H1 (cell line): ENCODE data around the gene RNF123. TPM values are rescaled to one million over a fixed set of nuclear protein-coding genes. Genes with fewer than 3 reads are reported as not detected.
A peak's percentile ranks its signal among the peaks of the same experiment; 100 is the strongest.

ENCODE experiments used
- CTCF ChIA-PET: fragments of 300-600 bp; sonication (Branson Sonifier 250); formaldehyde crosslinking; loops from one replicate; lab custom pipeline; 2021; ENCODE audit not compliant: partially characterized antibody; lab: Charles Lee
- POLR2A ChIA-PET: fragments of 300-600 bp; sonication (Branson Sonifier 250); formaldehyde crosslinking; loops from one replicate; lab custom pipeline; 2021; ENCODE audit warnings: inconsistent platforms; ENCODE audit not compliant: partially characterized antibody; lab: Charles Lee
- DNase-seq, 2 experiments: peaks; one replicate each; pipeline versions ENCODE4 v3.0.0 to v3.0.0-alpha.2; 2010 to 2022; ENCODE audit warnings: low spot score in 2 of 2, low read depth in 1 of 2, mixed read lengths in 1 of 2
- FAIRE-seq: peaks from 2 replicates; lab custom pipeline; 2011; peaks lifted over from hg19 to GRCh38; lab: Jason Lieb, UNC
- H2AFZ ChIP-seq: 2 replicates; pipeline ENCODE4 v1.8.1; 2012; ENCODE audit warnings: low read length, inconsistent platforms
- H2AK5ac ChIP-seq: 2 replicates; pipeline ENCODE4 v1.6.1; 2013; ENCODE audit warnings: low read depth, low read length
- H2BK120ac ChIP-seq: replicated peaks from 2 replicates; pipeline ENCODE3; 2013; ENCODE audit warnings: low read depth, low read length, inconsistent platforms
- H2BK12ac ChIP-seq: 2 replicates; pipeline ENCODE4 v1.6.1; 2013; ENCODE audit warnings: low read depth, low read length
- H2BK15ac ChIP-seq: 2 replicates; pipeline ENCODE4 v1.6.1; 2013; ENCODE audit warnings: low read length
- H2BK20ac ChIP-seq: 2 replicates; pipeline ENCODE4 v1.6.1; 2013; ENCODE audit warnings: low read length
- H2BK5ac ChIP-seq: 2 replicates; pipeline ENCODE4 v1.6.1; 2013; ENCODE audit warnings: low read depth, low read length
- H3K14ac ChIP-seq: 2 replicates; pipeline ENCODE4 v1.6.1; 2013; ENCODE audit warnings: inconsistent platforms; ENCODE audit not compliant: insufficient read length
- H3K18ac ChIP-seq: 2 replicates; pipeline ENCODE4 v1.6.1; 2013; ENCODE audit warnings: low read length; ENCODE audit errors: extremely low read depth
- H3K23ac ChIP-seq: 2 replicates; pipeline ENCODE4 v1.6.1; 2013; ENCODE audit warnings: inconsistent platforms; ENCODE audit not compliant: insufficient read length
- H3K23me2 ChIP-seq: 2 replicates; pipeline ENCODE4 v1.6.1; 2013; ENCODE audit warnings: low read depth, low read length
- H3K27ac ChIP-seq: 2 replicates; pipeline ENCODE4 v1.6.1; 2011; ENCODE audit warnings: low read depth, low read length, inconsistent platforms
- H3K27me3 ChIP-seq, 4 experiments: replicated peaks in 1 of 4; 1 replicate in 1 of 4; 2 replicates in 3 of 4; pipeline versions ENCODE4 v1.6.1 to v1.8.1; 2011 to 2013; ENCODE audit warnings: low read length in 3 of 4, mild to moderate bottlenecking in 3 of 4, inconsistent platforms in 2 of 4, mixed read lengths in 2 of 4, moderate library complexity in 1 of 4; ENCODE audit not compliant: control insufficient read depth in 3 of 4, insufficient read depth in 3 of 4; ENCODE audit errors: extremely low read depth in 1 of 4
- H3K36me3 ChIP-seq, 4 experiments: 2 replicates each; pipeline versions ENCODE4 v1.6.1 to v1.8.1; 2011 to 2013; ENCODE audit warnings: mild to moderate bottlenecking in 4 of 4, low read length in 3 of 4, moderate library complexity in 2 of 4, control low read depth in 1 of 4, inconsistent platforms in 1 of 4; ENCODE audit not compliant: insufficient read depth in 4 of 4, control insufficient read depth in 2 of 4
- H3K4ac ChIP-seq: replicated peaks from 2 replicates; pipeline ENCODE3; 2013; ENCODE audit warnings: low read length, low read depth, mixed read lengths, inconsistent platforms; ENCODE audit not compliant: insufficient read length
- H3K4me1 ChIP-seq, 4 experiments: replicated peaks in 1 of 4; 1 replicate in 1 of 4; 2 replicates in 3 of 4; pipeline versions ENCODE4 v1.6.1 to v1.8.1; 2011 to 2013; ENCODE audit warnings: low read length in 3 of 4, inconsistent platforms in 2 of 4, mixed read lengths in 1 of 4; ENCODE audit not compliant: insufficient read depth in 4 of 4, control insufficient read depth in 3 of 4
- H3K4me2 ChIP-seq, 2 experiments: 2 replicates each; pipeline versions ENCODE4 v1.6.1 to v1.8.1; 2011 to 2013; ENCODE audit warnings: low read depth in 2 of 2, low read length in 2 of 2, control low read depth in 1 of 2, inconsistent platforms in 1 of 2, mild to moderate bottlenecking in 1 of 2; ENCODE audit not compliant: insufficient read depth in 1 of 2
- H3K4me3 ChIP-seq, 4 experiments: fragments of 200-600, 300-600 bp in 1 of 4; sonication (generic), shearing (Covaris generic), sonication (Bioruptor Twin) in 1 of 4; 2 replicates each; pipeline versions ENCODE4 v1.5.1 to v1.8.1; 2011 to 2016; ENCODE audit warnings: low read length in 4 of 4, low read depth in 3 of 4, control low read depth in 2 of 4, inconsistent platforms in 2 of 4, mild to moderate bottlenecking in 2 of 4, mixed read lengths in 1 of 4, moderate library complexity in 1 of 4; ENCODE audit not compliant: insufficient read depth in 2 of 4; ENCODE audit errors: extremely low read depth in 1 of 4
- H3K56ac ChIP-seq: replicated peaks from 2 replicates; pipeline ENCODE3; 2013; ENCODE audit warnings: low read depth, mild to moderate bottlenecking, mixed read lengths, low read length, inconsistent platforms; ENCODE audit not compliant: insufficient read length
- H3K79me1 ChIP-seq: 2 replicates; pipeline ENCODE4 v1.6.1; 2013; ENCODE audit warnings: low read depth, low read length, control low read depth
- H3K79me2 ChIP-seq, 2 experiments: 2 replicates each; pipeline versions ENCODE4 v1.6.1 to v1.8.1; 2012 to 2013; ENCODE audit warnings: low read length in 2 of 2, mild to moderate bottlenecking in 2 of 2, inconsistent platforms in 1 of 2; ENCODE audit not compliant: insufficient read depth in 2 of 2, control insufficient read depth in 1 of 2
- H3K9ac ChIP-seq, 4 experiments: replicated peaks in 1 of 4; 1 replicate in 1 of 4; 2 replicates in 3 of 4; pipeline versions ENCODE4 v1.6.1 to v1.8.1; 2011 to 2013; ENCODE audit warnings: low read depth in 3 of 4, low read length in 3 of 4, control low read depth in 2 of 4, mild to moderate bottlenecking in 2 of 4, moderate library complexity in 2 of 4, inconsistent platforms in 1 of 4; ENCODE audit errors: extremely low read depth in 1 of 4
- H3K9me3 ChIP-seq, 2 experiments: 2 replicates each; pipeline versions ENCODE4 v1.6.1 to v1.8.1; 2012 to 2013; ENCODE audit warnings: mild to moderate bottlenecking in 2 of 2, moderate library complexity in 2 of 2, control low read depth in 1 of 2, inconsistent platforms in 1 of 2, low read depth in 1 of 2, low read length in 1 of 2, mixed read lengths in 1 of 2; ENCODE audit not compliant: insufficient read depth in 2 of 2
- H4K20me1 ChIP-seq, 2 experiments: replicated peaks in 1 of 2; 2 replicates each; pipeline versions ENCODE3 to v1.8.1; 2011 to 2013; ENCODE audit warnings: inconsistent platforms in 2 of 2, low read length in 2 of 2, mild to moderate bottlenecking in 1 of 2; ENCODE audit not compliant: insufficient read depth in 2 of 2, control insufficient read depth in 1 of 2
- H4K5ac ChIP-seq: 2 replicates; pipeline ENCODE4 v1.6.1; 2013; ENCODE audit warnings: low read length, low read depth, mixed read lengths, inconsistent platforms; ENCODE audit not compliant: insufficient read length
- H4K8ac ChIP-seq: 2 replicates; pipeline ENCODE4 v1.8.0; 2013; ENCODE audit warnings: mild to moderate bottlenecking, moderate library complexity, low read length, inconsistent platforms; ENCODE audit not compliant: insufficient read depth; ENCODE audit errors: extremely low read depth
- H4K91ac ChIP-seq: replicated peaks from 2 replicates; pipeline ENCODE3; 2013; ENCODE audit warnings: low read length, mixed read lengths, inconsistent platforms; ENCODE audit not compliant: insufficient read length
- ASH2L ChIP-seq: fragments of 200-600, 300-600 bp; sonication (generic); IDR thresholded peaks from one replicate; pipeline ENCODE4 v1.7.1; 2017; ENCODE audit warnings: low read length
- HDAC6 ChIP-seq: IDR thresholded peaks from one replicate; pipeline ENCODE4 v1.7.1; 2012; ENCODE audit warnings: low read depth, mild to moderate bottlenecking, inconsistent platforms, low read length, moderate library complexity
- RAD21 ChIP-seq, 2 experiments: IDR thresholded peaks in 1 of 2; conservative IDR thresholded peaks in 1 of 2; 2 replicates each; pipeline ENCODE4 v1.6.1; 2011; ENCODE audit warnings: low read depth in 2 of 2, low read length in 2 of 2, improper control_type of control experiment in 1 of 2, inconsistent platforms in 1 of 2, mild to moderate bottlenecking in 1 of 2, moderate library complexity in 1 of 2
- RBBP5 ChIP-seq: IDR thresholded peaks from 2 replicates; pipeline ENCODE4 v1.7.1; 2012; ENCODE audit warnings: low read depth, mild to moderate bottlenecking, inconsistent platforms, low read length, moderate library complexity, borderline replicate concordance
- SAP30 ChIP-seq: fragments of 300-600 bp; sonication (generic); IDR thresholded peaks from 2 replicates; pipeline ENCODE4 v1.7.1; 2012; ENCODE audit warnings: low read length, moderate library complexity, mild to moderate bottlenecking, inconsistent platforms; ENCODE audit not compliant: insufficient read depth, insufficient replicate concordance
- SP4 ChIP-seq: IDR thresholded peaks from 2 replicates; pipeline ENCODE4 v1.6.1; 2012; ENCODE audit warnings: low read length, inconsistent platforms
- WGBS, 2 experiments: shearing (Covaris generic) in 1 of 2; methylation state at CpG; one replicate each; pipeline versions ENCODE4 v1.1.6 to v1.1.7; 2013 to 2015; ENCODE audit warnings: low lambda C conversion rate in 2 of 2, mixed read lengths in 2 of 2, inconsistent platforms in 1 of 2, low coverage in 1 of 2, missing lambda C conversion rate in 1 of 2; ENCODE audit not compliant: insufficient replicate concordance in 2 of 2, insufficient coverage in 1 of 2, insufficient read length in 1 of 2; ENCODE audit errors: extremely low coverage in 1 of 2, missing lambda C conversion rate in 1 of 2; 5-methylcytosine and 5-hydroxymethylcytosine counted together
- polyA plus RNA-seq, 7 experiments: library from polyadenylated mRNA; depleted of rRNA in 3 of 7; stranded (reverse) in 5 of 7; unstranded in 2 of 7; fragments of >200 nt in 5 of 7; fragments of 200-250 nt in 2 of 7; gene quantifications; 1 replicate in 5 of 7; 2 replicates in 1 of 7; 4 replicates in 1 of 7; pipeline versions ENCODE4 v1.2.1 to v1.2.3, GENCODE V29; 2011 to 2013; ENCODE audit warnings: missing spikeins in 2 of 7, mixed read lengths in 2 of 7
- total RNA-seq: library from RNA; stranded (reverse); fragmentation: NEBNext Ultra II Directional; extraction: Animal tissue kit (Norgen Biotek cat#: 25700); gene quantifications from 2 replicates; pipeline ENCODE4 v1.2.1, GENCODE V29; 2021
- TF ChIP-seq, protein P1 (sequence below): IDR thresholded peaks from 2 replicates; pipeline ENCODE4 v1.6.1; 2012; ENCODE audit warnings: inconsistent platforms
- TF ChIP-seq, protein P2 (sequence below), 3 experiments: IDR thresholded peaks; 1 replicate in 2 of 3; 2 replicates in 1 of 3; pipeline versions ENCODE4 v1.5.1 to v1.6.1; 2011; ENCODE audit warnings: low read length in 3 of 3, mild to moderate bottlenecking in 3 of 3, inconsistent platforms in 2 of 3, low read depth in 1 of 3, moderate library complexity in 1 of 3; ENCODE audit not compliant: insufficient read depth in 1 of 3; ENCODE audit errors: control extremely low read depth in 1 of 3

RNF123 gene
- total and polyA plus RNA-seq, 2 of the 8 experiments (the other 6 are each of a cell fraction or from before 2014, with no cell fraction given) = 30.5 to 57.7 TPM

DNA sequence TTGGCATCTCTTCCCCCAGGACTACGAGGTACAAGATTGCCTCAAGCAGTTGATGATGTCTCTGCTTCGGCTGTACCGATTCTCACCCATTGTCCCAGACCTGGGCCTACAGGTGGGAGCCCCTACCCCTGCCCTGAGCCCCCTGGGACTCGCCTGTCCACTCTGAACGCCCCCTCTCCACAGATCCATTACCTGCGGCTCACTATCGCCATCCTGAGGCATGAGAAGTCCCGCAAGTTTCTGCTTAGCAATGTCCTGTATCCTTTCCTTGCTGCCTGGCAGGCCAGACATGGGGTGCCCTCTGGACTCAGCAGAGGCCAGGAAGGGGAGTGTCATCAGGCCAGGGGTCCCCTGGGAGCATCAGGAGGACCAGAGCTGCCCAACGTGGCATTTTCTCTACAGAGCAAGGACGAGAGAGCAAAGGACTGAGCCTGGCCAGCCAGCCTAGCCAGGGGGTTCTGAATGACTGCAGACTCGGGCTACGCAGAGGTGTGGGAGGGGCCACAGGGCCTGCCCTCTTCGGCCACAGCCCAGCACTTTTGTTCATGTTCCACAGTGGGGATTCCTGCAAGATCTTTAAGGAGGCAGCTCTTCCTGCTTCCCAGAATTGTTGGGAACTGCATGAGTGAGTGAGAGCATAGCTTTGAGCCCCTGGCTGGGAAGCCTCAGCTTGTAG lies 11.2 kb downstream of the RNF123 start:
- Histone ChIP-seq H2BK20ac (no peak overlapping the region), H3K4ac (no peak overlapping the region), H2BK120ac (no peak overlapping the region), H3K9me3 (no peaks in the 10 kb centered on the region), H2BK5ac (no peak overlapping the region; the same call in 1 of the 2 replicates), H2AFZ (no peak overlapping the region), H3K79me1 (no peaks in the 10 kb centered on the region), H3K9ac (peak overlapping the region in 1 of 4 experiments; percentile 2; a peak in 1 of 7 replicates), H3K18ac (no peak overlapping the region), H3K4me3 (no peak overlapping the region), H3K79me2 (no peaks in the 10 kb centered on the region), H3K27me3 (no peaks in the 10 kb centered on the region), H4K8ac (peak overlapping the region; percentile 5; the same call in 1 of the 2 replicates), H3K27ac (no peak overlapping the region), H3K56ac (no peak overlapping the region), H3K23ac (no peak overlapping the region), H2BK15ac (no peak overlapping the region), H4K20me1 (peaks cover 8 to 13% of the 10 kb centered on the region in 2 experiments), H3K23me2 (no peaks in the 10 kb centered on the region), H3K4me1 (peaks cover 0 to 9% (median 5%) of the 10 kb centered on the region in 4 experiments; a peak in 5 of 7 replicates), H2BK12ac (no peak overlapping the region), H3K4me2 (no peak overlapping the region), H3K14ac (no peak overlapping the region), H4K5ac (no peak overlapping the region), H4K91ac (no peak overlapping the region), H3K36me3 (peaks cover 4 to 5% (median 5%) of the 10 kb centered on the region in 4 experiments; a peak in 5 of 8 replicates), H2AK5ac (no peak overlapping the region)
- DNase-seq (peak in 1 of 2 experiments; percentile 71), FAIRE-seq (no peak)
- ChIA-PET CTCF (interaction anchor here (0.5 to 9.7 kb wide), 65 partner anchors 9 to 562 kb away, joined by 3 to 127 read pairs (median 4); partner anchors contain the start of genes AMIGO3, INKA1, MST1 and MST1R), POLR2A (interaction anchor here (0.6 to 5.7 kb wide), 10 partner anchors 11 to 272 kb away, joined by 3 to 57 read pairs (median 4); partner anchors contain the start of genes AMIGO3 and NICN1)
- TF ChIP-seq, protein P1, sequence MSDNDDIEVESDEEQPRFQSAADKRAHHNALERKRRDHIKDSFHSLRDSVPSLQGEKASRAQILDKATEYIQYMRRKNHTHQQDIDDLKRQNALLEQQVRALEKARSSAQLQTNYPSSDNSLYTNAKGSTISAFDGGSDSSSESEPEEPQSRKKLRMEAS = no peak
- no peak for TF ChIP-seq SAP30
- TF ChIP-seq RBBP5 = no peak
- no peak for TF ChIP-seq ASH2L
- TF ChIP-seq RAD21 (IDR thresholded peaks at IDR 0.05 in 1 of 2, conservative IDR thresholded peaks at IDR 0.05 in 1 of 2; ENCODE audit: low read depth in 2 of 2, low read length in 2 of 2) = peak; percentile 33 to 46
- TF ChIP-seq, protein P2, sequence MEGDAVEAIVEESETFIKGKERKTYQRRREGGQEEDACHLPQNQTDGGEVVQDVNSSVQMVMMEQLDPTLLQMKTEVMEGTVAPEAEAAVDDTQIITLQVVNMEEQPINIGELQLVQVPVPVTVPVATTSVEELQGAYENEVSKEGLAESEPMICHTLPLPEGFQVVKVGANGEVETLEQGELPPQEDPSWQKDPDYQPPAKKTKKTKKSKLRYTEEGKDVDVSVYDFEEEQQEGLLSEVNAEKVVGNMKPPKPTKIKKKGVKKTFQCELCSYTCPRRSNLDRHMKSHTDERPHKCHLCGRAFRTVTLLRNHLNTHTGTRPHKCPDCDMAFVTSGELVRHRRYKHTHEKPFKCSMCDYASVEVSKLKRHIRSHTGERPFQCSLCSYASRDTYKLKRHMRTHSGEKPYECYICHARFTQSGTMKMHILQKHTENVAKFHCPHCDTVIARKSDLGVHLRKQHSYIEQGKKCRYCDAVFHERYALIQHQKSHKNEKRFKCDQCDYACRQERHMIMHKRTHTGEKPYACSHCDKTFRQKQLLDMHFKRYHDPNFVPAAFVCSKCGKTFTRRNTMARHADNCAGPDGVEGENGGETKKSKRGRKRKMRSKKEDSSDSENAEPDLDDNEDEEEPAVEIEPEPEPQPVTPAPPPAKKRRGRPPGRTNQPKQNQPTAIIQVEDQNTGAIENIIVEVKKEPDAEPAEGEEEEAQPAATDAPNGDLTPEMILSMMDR (IDR thresholded peaks at IDR 0.05; ENCODE audit: control extremely low read depth in 1 of 3, insufficient read depth in 1 of 3, low read depth in 1 of 3, low read length in 3 of 3) = peak in 2 of 3 experiments; percentile 59 to 66; a peak in 3 of 4 replicates
- no peak for TF ChIP-seq SP4
- TF ChIP-seq HDAC6 = no peak
- 86% methylated on average over 13 of the region's 13 CpGs; no CpG with 5 or more reads in 1 of the 2 experiments for whole genome bisulfite sequencing, 2 experiments
